Caco-2 (cell line): ENCODE results near the gene CKAP2L. TPM values are rescaled to one million over a fixed set of nuclear protein-coding genes. Genes with fewer than 3 reads are reported as not detected.

Source experiments
- BruUV-seq: library from RNA; stranded (reverse); fragments of 400-500 nt; replicated peaks from 2 replicates; lab custom pipeline; 2021; lab: Mats Ljungman, UMichigan
- CTCF ChIA-PET: fragments of 300-600 bp; sonication (Branson Sonifier 250); formaldehyde crosslinking; loops from one replicate; lab custom pipeline; 2022; ENCODE audit warnings: antibody characterized with exemption; lab: Charles Lee
- POLR2A ChIA-PET: fragments of 300-600 bp; sonication (Branson Sonifier 250); formaldehyde crosslinking; loops from one replicate; lab custom pipeline; 2022; ENCODE audit warnings: antibody characterized with exemption; lab: Charles Lee
- DNase-seq, 2 experiments: peaks; one replicate each; pipeline versions ENCODE4 v3.0.0 to v3.0.0-alpha.2; 2020 to 2022
- H3K27me3 ChIP-seq: replicated peaks from 2 replicates; pipeline ENCODE4 v1.6.0; 2011; ENCODE audit warnings: low read length; ENCODE audit not compliant: control insufficient read depth, insufficient read depth
- H3K36me3 ChIP-seq: 2 replicates; pipeline ENCODE4 v1.5.1; 2011; ENCODE audit warnings: low read length; ENCODE audit not compliant: control insufficient read depth, insufficient read depth
- H3K4me1 ChIP-seq: fragments of 250-450 bp; sonication (Bioruptor Pico); 2 replicates; pipeline ENCODE4 v1.5.1; 2020; ENCODE audit warnings: mild to moderate bottlenecking
- H3K4me3 ChIP-seq: 2 replicates; pipeline ENCODE4 v1.5.1; 2011; ENCODE audit warnings: low read depth, mild to moderate bottlenecking, control low read depth, low read length
- H3K9me3 ChIP-seq: fragments of 250-450 bp; sonication (Bioruptor Pico); 2 replicates; pipeline ENCODE4 v1.5.1; 2020; ENCODE audit warnings: mild to moderate bottlenecking, moderate library complexity
- H3K27ac Mint-ChIP-seq: one replicate; pipeline ENCODE4 v1.8.0; 2022; ENCODE audit warnings: mixed read lengths; ENCODE audit not compliant: unreplicated experiment
- H3K27me3 Mint-ChIP-seq: one replicate; pipeline ENCODE4 v1.8.0; 2022; ENCODE audit warnings: mixed read lengths; ENCODE audit not compliant: insufficient read depth, unreplicated experiment
- H3K36me3 Mint-ChIP-seq: one replicate; pipeline ENCODE4 v1.8.0; 2022; ENCODE audit warnings: mild to moderate bottlenecking, mixed read lengths; ENCODE audit not compliant: insufficient read depth, unreplicated experiment
- H3K4me1 Mint-ChIP-seq: one replicate; pipeline ENCODE4 v1.8.0; 2022; ENCODE audit warnings: low read depth, mixed read lengths; ENCODE audit not compliant: unreplicated experiment
- H3K4me3 Mint-ChIP-seq: one replicate; pipeline ENCODE4 v1.8.0; 2022; ENCODE audit warnings: mild to moderate bottlenecking, moderate library complexity, mixed read lengths; ENCODE audit not compliant: unreplicated experiment
- H3K9me3 Mint-ChIP-seq: one replicate; pipeline ENCODE4 v1.8.0; 2022; ENCODE audit warnings: mixed read lengths; ENCODE audit not compliant: unreplicated experiment
- intact Hi-C: fragments of 100-400 bp; cut with micrococcal nuclease; formaldehyde crosslinking; loops from one replicate; pipeline ENCODE4 v1.10.0; 2022; ENCODE audit not compliant: unreplicated experiment
- total RNA-seq: library from RNA; stranded (reverse); gene quantifications from 2 replicates; pipeline ENCODE4 v1.2.3, GENCODE V29; 2022
- TF ChIP-seq, protein P1 (sequence below), 2 experiments: fragments of 200-600 bp in 1 of 2; IDR thresholded peaks; 1 replicate in 1 of 2; 2 replicates in 1 of 2; pipeline versions ENCODE4 v1.5.1 to v1.8.0; 2011 to 2022; ENCODE audit warnings: antibody characterized with exemption in 1 of 2, control low read depth in 1 of 2, inconsistent platforms in 1 of 2, low read depth in 1 of 2, low read length in 1 of 2, mild to moderate bottlenecking in 1 of 2, moderate library complexity in 1 of 2; ENCODE audit not compliant: insufficient read depth in 1 of 2, severe bottlenecking in 1 of 2, unreplicated experiment in 1 of 2

Gene CKAP2L
- total RNA-seq, 1 experiment from 2014 or later = 20.7 TPM

DNA sequence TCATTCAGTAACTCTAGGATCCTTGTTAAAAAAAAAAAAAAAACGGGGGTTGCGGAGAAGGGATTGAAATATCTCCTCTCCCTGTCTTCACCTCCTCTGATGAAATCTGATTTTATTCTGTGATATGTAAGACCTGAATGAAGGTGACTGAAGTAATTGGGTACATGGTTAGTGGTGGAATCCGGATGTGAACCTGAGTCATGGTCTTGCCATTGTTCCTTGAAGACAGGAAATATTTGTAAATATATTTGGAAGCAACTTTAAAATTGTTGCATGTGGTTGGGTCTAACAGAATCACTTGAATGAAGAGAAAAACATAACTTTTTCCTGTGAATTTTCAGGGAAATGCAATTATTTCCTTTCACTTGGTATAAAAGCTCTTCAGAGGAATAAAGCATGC lies 22.9 kb upstream of the CKAP2L start:
- TF ChIP-seq, protein P1, sequence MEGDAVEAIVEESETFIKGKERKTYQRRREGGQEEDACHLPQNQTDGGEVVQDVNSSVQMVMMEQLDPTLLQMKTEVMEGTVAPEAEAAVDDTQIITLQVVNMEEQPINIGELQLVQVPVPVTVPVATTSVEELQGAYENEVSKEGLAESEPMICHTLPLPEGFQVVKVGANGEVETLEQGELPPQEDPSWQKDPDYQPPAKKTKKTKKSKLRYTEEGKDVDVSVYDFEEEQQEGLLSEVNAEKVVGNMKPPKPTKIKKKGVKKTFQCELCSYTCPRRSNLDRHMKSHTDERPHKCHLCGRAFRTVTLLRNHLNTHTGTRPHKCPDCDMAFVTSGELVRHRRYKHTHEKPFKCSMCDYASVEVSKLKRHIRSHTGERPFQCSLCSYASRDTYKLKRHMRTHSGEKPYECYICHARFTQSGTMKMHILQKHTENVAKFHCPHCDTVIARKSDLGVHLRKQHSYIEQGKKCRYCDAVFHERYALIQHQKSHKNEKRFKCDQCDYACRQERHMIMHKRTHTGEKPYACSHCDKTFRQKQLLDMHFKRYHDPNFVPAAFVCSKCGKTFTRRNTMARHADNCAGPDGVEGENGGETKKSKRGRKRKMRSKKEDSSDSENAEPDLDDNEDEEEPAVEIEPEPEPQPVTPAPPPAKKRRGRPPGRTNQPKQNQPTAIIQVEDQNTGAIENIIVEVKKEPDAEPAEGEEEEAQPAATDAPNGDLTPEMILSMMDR (IDR thresholded peaks at IDR 0.05; ENCODE audit: insufficient read depth in 1 of 2, low read depth in 1 of 2, low read length in 1 of 2, severe bottlenecking in 1 of 2, unreplicated experiment in 1 of 2) = no peak
- no peaks in the 10 kb centered on the region for H3K36me3 ChIP-seq
- BruUV-seq = no TSS peak
- no peak for DNase-seq
- no peaks in the 10 kb centered on the region for H3K9me3 ChIP-seq
- Mint-ChIP-seq H3K36me3 (no peaks in the 10 kb centered on the region), H3K27me3 (no peaks in the 10 kb centered on the region), H3K9me3 (peaks cover 17% of the 10 kb centered on the region), H3K4me1 (peaks cover 9% of the 10 kb centered on the region), H3K4me3 (no peak overlapping the region), H3K27ac (no peak overlapping the region)
- no peaks in the 10 kb centered on the region for H3K27me3 ChIP-seq
- ChIA-PET CTCF (no interaction called here), POLR2A (no interaction called here)
- H3K4me1 ChIP-seq = peaks cover 18% of the 10 kb centered on the region
- intact Hi-C loops = no loop called here
- no peak overlapping the region for H3K4me3 ChIP-seq

DNA sequence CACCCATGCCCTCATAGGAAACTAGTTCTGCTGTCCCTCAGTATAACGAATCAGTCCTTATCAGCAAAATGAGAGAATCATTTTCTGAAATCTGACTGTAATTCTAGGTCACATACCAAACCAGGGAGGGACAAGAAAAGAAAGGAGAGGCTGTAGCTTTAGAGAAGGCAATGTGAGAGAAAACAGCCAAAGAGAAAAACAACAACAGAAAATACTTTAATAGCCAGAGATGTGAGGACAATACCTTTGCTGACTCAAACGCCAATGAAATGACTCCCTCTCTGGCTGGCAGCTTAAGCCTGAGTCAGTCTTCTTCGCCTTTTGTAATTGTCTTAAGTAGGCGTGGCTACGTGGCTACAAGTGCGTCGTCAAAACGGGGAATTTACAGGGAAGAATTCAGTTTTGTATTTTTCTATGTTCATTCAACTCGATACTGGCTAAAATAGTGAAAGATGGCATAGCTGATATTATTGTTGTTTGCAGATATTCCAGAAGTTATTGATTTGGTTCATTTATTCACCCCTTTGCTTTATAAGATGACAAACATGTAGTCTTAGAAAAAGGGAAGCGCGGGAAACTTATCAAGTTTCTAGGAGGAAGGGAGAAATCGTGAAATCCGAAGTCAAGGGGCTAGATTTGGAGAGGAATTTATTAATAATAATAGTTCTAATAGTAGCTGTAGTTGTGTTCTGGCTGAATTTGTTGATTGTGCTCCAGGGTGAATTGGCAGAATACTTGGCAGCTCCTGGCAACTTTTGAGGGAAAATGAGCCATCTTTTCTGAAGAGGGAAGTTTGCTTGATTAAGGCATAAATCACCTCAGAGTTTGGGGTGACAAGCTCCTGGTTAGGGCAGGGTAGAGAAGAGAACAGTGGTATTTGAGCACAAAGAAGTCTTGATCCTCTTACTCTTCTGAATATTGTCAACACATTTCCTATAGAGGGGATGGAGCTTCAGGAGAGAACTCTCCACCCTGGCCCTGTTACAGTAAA lies 20.1 kb upstream of the CKAP2L start, which contains the start of gene IL1A:
Gene IL1A (minus strand): TSS at position 295 of the 991 bp plus-strand sequence. CDS start 723 bp downstream, outside the sequence.
- H3K27me3 ChIP-seq = no peaks in the 10 kb centered on the region
- ChIA-PET CTCF (no interaction called here), POLR2A (no interaction called here)
- H3K36me3 ChIP-seq = no peaks in the 10 kb centered on the region
- H3K27me3 Mint-ChIP-seq = no peaks in the 10 kb centered on the region
- H3K4me1 ChIP-seq = no peaks in the 10 kb centered on the region
- no peaks in the 10 kb centered on the region for H3K9me3 Mint-ChIP-seq
- DNase-seq = no peak
- no TSS peak for BruUV-seq
- H3K36me3 Mint-ChIP-seq = no peaks in the 10 kb centered on the region
- no peak within 1 kb of the TSS for H3K4me3 ChIP-seq
- no peaks in the 10 kb centered on the region for H3K9me3 ChIP-seq
- no peaks in the 10 kb centered on the region for H3K4me1 Mint-ChIP-seq
- TF ChIP-seq, protein P1 (IDR thresholded peaks at IDR 0.05; ENCODE audit: insufficient read depth in 1 of 2, low read depth in 1 of 2, low read length in 1 of 2, severe bottlenecking in 1 of 2, unreplicated experiment in 1 of 2) = no peak
- no peak within 1 kb of the TSS for H3K4me3 Mint-ChIP-seq
- no peak within 1 kb of the TSS for H3K27ac Mint-ChIP-seq
- intact Hi-C loops = no loop called here

DNA sequence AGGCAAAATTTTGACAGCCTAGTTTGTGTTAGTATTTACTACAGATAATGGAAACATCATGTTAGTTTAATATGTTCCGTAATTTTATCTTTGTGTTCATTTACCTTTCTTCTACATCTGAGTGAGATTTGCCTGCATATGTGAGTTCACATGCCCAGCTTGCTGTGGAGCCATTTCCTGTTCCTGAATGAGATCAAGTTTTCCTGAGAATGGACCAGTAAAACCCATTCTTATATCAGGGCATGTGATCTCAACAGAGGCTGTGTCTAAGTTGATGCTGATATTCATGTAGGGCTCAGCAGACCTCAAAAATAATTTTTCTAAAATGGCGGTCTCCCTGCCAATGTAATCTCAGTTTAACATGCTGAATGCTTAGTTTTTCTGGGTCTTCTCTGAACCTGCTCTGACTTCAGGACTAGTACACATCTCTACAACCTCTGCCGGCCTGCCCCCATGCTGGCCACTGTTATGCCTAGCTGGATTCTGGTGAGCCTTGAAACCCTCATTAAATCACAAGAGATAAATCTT lies 18.8 kb upstream of the CKAP2L start:
- no TSS peak for BruUV-seq
- Mint-ChIP-seq H3K27me3 (no peaks in the 10 kb centered on the region), H3K36me3 (no peaks in the 10 kb centered on the region), H3K27ac (no peak overlapping the region), H3K4me3 (no peak overlapping the region), H3K9me3 (no peaks in the 10 kb centered on the region), H3K4me1 (no peaks in the 10 kb centered on the region)
- Histone ChIP-seq H3K9me3 (no peaks in the 10 kb centered on the region), H3K36me3 (no peaks in the 10 kb centered on the region), H3K27me3 (no peaks in the 10 kb centered on the region), H3K4me3 (no peak overlapping the region), H3K4me1 (no peaks in the 10 kb centered on the region)
- no peak for DNase-seq
- CTCF ChIA-PET = no interaction called here
- intact Hi-C loops = no loop called here
- POLR2A ChIA-PET = no interaction called here
- TF ChIP-seq, protein P1 (IDR thresholded peaks at IDR 0.05; ENCODE audit: insufficient read depth in 1 of 2, low read depth in 1 of 2, low read length in 1 of 2, severe bottlenecking in 1 of 2, unreplicated experiment in 1 of 2) = no peak
